Astrocyte (in vitro differentiated cells and primary cell): ENCODE results near the gene FBXO17.

Experiments used
- EZH2 ChIP-seq: IDR thresholded peaks from 2 replicates; pipeline ENCODE4 v1.6.1; 2012; ENCODE audit warnings: mild to moderate bottlenecking, low read length, inconsistent platforms; ENCODE audit not compliant: insufficient read depth
- TF ChIP-seq, protein P1 (sequence below): IDR thresholded peaks from 2 replicates; pipeline ENCODE4 v1.5.1; 2011; ENCODE audit warnings: low read depth, mild to moderate bottlenecking, inconsistent platforms, low read length, moderate library complexity; ENCODE audit not compliant: insufficient read depth

- TF ChIP-seq, protein P1, sequence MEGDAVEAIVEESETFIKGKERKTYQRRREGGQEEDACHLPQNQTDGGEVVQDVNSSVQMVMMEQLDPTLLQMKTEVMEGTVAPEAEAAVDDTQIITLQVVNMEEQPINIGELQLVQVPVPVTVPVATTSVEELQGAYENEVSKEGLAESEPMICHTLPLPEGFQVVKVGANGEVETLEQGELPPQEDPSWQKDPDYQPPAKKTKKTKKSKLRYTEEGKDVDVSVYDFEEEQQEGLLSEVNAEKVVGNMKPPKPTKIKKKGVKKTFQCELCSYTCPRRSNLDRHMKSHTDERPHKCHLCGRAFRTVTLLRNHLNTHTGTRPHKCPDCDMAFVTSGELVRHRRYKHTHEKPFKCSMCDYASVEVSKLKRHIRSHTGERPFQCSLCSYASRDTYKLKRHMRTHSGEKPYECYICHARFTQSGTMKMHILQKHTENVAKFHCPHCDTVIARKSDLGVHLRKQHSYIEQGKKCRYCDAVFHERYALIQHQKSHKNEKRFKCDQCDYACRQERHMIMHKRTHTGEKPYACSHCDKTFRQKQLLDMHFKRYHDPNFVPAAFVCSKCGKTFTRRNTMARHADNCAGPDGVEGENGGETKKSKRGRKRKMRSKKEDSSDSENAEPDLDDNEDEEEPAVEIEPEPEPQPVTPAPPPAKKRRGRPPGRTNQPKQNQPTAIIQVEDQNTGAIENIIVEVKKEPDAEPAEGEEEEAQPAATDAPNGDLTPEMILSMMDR: no peak
- TF ChIP-seq EZH2: no peak
Measured at GRCh38 chr19:38913958-38914357, 61.6 kb downstream of the FBXO17 start.
